C4-2B (cell line): ENCODE results near the gene CHAF1B.
A peak's percentile ranks its signal among the peaks of the same experiment; 100 is the strongest.
"Not testable (repeated sequence)": the region's sequence is repeated elsewhere in the genome, so short reads cannot be mapped to it uniquely, and the experiment has no call there.

Experiments
- H3K27ac ChIP-seq: fragments of 450-650 bp; 2 replicates; pipeline ENCODE4 v1.5.1; 2017
- ZFX ChIP-seq: fragments of 450-650 bp; IDR thresholded peaks from 2 replicates; pipeline ENCODE4 v1.6.1; 2017
- TF ChIP-seq, protein P1 (sequence below): fragments of 450-650 bp; conservative IDR thresholded peaks from 2 replicates; pipeline ENCODE4 v1.5.1; 2017; ENCODE audit warnings: mild to moderate bottlenecking

CHAF1B gene

DNA sequence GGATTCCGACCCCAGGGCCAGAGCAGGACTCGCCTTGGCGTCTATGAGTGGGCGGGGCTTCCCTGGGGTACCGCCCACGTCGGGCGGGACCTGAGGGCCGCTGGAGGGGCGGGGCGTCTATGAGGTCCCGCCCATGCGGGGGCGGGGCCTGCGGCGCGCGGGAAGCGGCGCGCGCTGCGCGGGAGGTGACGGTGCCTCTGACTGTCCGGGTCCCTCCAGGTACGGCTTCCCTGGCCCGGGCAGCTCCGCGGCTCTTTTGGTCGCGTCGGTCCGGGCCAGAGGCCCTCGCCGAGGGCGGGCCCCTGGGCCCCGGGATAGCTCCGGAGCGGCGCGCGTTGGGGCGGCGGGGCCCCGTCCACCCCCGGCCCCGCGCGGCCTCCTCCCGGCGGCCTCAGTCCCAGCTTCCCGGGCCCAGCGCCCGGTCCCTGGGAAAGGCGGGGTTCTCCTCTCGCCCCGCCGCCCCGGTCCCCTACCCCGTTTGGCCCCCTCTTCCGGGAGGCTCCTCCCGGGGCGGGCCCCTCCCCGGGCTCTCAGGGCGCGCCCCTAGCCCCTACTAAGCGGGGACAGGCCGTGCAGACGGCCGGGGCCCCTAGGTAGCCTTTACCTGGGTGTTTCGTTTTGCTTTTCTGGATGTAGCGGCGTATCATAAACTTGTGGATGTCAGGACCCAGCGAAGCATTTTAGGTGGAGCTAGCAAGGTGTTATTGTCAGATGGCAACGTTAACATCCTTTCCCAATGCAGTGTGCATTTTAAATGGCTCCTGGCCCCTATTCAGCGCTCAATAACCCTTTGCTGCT, at the start of gene CHAF1B:
CHAF1B (plus strand) TSS at position 160 of the 798 bp plus-strand sequence. CDS start 745 bp downstream, outside the sequence.
- H3K27ac ChIP-seq: peak within 1 kb of the TSS; percentile 74
- TF ChIP-seq, protein P1, sequence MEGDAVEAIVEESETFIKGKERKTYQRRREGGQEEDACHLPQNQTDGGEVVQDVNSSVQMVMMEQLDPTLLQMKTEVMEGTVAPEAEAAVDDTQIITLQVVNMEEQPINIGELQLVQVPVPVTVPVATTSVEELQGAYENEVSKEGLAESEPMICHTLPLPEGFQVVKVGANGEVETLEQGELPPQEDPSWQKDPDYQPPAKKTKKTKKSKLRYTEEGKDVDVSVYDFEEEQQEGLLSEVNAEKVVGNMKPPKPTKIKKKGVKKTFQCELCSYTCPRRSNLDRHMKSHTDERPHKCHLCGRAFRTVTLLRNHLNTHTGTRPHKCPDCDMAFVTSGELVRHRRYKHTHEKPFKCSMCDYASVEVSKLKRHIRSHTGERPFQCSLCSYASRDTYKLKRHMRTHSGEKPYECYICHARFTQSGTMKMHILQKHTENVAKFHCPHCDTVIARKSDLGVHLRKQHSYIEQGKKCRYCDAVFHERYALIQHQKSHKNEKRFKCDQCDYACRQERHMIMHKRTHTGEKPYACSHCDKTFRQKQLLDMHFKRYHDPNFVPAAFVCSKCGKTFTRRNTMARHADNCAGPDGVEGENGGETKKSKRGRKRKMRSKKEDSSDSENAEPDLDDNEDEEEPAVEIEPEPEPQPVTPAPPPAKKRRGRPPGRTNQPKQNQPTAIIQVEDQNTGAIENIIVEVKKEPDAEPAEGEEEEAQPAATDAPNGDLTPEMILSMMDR: no peak
- peak; percentile 80; the same call in 1 of the 2 replicates for TF ChIP-seq ZFX

DNA sequence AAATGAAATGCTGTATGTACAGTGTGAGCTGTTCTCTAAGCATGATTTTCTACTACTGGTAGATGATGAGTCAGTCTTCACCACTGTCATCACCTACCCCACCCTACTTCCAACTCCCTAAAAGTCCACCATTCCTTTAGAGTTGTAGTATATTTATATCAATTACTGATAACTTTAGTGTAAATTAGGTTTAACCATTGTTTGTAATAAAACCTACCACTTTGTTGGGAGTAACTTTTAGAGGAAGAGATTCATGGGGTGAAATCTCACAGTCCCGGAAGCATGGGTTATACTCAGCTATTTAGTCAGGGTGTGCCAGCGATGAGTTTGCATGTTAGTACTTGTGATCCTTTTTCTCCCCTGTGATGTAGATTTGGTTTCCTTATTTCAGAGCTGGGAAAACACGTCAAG, 48.1 kb upstream of the CHAF1B start:
- no peak overlapping the region for H3K27ac ChIP-seq
- no peak for TF ChIP-seq ZFX
- TF ChIP-seq, protein P1: no peak

DNA sequence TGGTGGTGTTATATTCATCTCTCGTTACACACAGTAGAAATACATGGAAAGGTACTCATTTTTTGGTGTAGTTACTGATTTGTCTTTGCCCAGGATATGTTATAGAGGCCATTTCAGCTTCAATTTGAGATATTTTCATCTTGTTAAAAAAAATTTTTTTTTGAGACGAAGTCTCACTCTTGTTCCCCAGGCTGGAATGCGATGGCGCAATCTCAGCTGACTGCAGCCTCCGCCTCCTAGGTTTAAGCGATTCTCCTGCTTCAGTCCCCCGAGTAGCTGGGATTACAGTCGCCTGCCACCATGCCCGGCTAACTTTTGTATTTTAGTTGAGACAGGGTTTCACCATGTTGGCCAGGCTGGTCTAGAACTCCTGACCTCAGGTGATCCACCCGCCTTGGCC, 46.2 kb upstream of the CHAF1B start:
- H3K27ac ChIP-seq: no peak overlapping the region
- TF ChIP-seq ZFX: no peak
- TF ChIP-seq, protein P1: no peak

DNA sequence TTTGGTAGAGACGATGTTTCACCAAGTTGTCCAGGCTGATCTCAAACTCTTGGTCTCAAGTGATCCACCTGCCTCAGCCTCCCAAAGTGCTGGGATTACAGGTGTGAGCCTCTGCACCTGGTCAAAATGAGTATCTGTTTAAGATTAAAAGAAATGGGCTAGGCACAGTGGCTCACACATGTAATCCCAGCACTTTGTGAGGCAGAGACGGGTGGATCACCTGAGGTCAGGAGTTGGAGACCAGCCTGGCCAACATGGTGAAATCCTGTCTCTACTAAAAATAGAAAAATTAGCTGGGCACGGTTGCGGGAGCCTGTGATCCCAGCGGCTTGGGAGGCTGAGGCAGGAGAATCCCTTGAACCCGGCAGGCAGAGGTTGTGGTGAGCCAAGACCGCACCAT, 42.6 kb upstream of the CHAF1B start:
- H3K27ac ChIP-seq: not testable (repeated sequence)

DNA sequence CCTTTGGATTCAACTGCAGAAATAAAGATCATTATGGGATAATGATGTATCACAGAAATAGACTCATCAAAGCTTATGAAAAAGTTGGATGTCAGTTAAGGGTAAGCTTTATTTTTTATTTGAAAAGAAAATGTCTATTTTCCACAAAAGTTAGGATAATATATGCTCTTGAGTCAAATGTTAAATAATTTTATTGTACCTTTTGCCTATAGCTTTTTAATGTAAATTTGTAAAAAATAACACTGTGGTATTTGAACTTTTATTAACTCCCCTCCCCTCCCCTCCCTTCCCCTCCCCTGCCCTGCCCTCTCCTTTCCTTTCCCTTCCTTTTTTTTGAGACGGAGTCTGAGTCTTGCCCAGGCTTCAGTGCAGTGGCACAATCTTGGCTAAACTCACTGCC, 40.3 kb upstream of the CHAF1B start:
- TF ChIP-seq, protein P1: no peak
- TF ChIP-seq ZFX: no peak
- H3K27ac ChIP-seq: no peak overlapping the region

DNA sequence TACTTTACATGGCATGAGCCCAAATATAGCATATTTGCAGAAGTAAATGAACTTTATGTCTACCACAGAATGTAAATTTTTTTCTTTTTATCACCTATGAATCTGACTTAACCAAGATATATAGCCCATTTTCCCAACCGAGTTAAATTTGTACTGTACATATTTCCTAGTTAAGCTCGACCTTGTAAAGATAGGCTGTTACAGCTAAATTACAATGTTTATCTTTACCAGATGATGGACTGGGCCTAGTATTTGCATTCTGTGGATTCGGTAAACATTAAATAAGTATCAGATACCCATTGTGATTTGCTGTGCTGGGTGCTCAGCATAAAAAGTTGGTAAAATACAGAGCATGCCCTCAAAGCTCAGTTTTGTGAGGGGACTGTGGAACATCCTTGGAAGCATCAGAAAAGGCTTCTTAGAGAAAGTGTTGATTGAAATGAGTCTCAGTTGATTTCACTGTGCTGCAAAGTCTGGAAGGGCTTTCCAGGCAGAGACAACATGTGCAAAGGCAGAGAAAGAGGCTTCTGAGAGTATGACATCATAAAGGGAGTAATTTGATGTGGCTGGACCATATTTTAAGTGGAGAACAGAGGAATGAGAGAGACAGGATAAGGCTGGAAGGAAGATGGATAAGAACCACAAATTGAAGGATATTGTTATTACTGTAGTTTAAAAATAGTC, 37.8 kb upstream of the CHAF1B start:
- H3K27ac ChIP-seq: no peak overlapping the region; the same call in 1 of the 2 replicates
- TF ChIP-seq ZFX: no peak
- TF ChIP-seq, protein P1: no peak

DNA sequence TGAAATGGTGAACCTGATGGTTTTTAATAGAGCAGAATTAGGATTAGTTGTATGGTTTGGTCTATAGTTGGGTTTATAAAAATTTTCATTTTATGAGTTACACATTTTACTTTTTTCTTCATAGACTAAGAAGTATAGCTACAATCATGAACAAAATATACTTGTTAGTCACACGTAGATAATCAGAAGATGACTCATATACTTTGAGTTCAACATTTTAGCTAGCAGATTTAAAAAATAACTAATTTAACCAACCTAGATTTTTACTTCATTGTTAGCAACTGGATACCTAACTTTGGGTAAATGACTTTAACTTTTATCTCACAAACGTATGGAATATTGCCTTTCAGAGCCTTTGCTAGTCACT, 37.2 kb upstream of the CHAF1B start:
- TF ChIP-seq ZFX: no peak
- TF ChIP-seq, protein P1: no peak
- H3K27ac ChIP-seq: no peak overlapping the region; the same call in 1 of the 2 replicates
